ENCODE results near the gene TNFRSF13B. TPM values are rescaled to one million over a fixed set of nuclear protein-coding genes. Genes with fewer than 3 reads are reported as not detected.
"Not testable (repeated sequence)": the region's sequence is repeated elsewhere in the genome, so short reads cannot be mapped to it uniquely, and the experiment has no call there.

The TNFRSF13B gene
- total RNA-seq, 4 donors from 2014 or later: not detected

GRCh38 chr17:16975744-16976625, 4.1 kb upstream of the TNFRSF13B start:
- Histone ChIP-seq H3K36me3 (no peaks in the 10 kb centered on the region), H3K27ac (no peak overlapping the region), H3K9me3 (no peaks in the 10 kb centered on the region), H3K4me1 (no peaks in the 10 kb centered on the region), H3K27me3 (no peaks in the 10 kb centered on the region), H3K4me3 (no peak overlapping the region)
- TF ChIP-seq, protein P1, sequence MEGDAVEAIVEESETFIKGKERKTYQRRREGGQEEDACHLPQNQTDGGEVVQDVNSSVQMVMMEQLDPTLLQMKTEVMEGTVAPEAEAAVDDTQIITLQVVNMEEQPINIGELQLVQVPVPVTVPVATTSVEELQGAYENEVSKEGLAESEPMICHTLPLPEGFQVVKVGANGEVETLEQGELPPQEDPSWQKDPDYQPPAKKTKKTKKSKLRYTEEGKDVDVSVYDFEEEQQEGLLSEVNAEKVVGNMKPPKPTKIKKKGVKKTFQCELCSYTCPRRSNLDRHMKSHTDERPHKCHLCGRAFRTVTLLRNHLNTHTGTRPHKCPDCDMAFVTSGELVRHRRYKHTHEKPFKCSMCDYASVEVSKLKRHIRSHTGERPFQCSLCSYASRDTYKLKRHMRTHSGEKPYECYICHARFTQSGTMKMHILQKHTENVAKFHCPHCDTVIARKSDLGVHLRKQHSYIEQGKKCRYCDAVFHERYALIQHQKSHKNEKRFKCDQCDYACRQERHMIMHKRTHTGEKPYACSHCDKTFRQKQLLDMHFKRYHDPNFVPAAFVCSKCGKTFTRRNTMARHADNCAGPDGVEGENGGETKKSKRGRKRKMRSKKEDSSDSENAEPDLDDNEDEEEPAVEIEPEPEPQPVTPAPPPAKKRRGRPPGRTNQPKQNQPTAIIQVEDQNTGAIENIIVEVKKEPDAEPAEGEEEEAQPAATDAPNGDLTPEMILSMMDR (IDR thresholded peaks at IDR 0.05): no peak
- TF ChIP-seq POLR2A (IDR thresholded peaks at IDR 0.05): no peak
- intact Hi-C loops (cut with DNase I; ENCODE audit: low total_unique reads): no loop called here
- no peak for DNase-seq

DNA sequence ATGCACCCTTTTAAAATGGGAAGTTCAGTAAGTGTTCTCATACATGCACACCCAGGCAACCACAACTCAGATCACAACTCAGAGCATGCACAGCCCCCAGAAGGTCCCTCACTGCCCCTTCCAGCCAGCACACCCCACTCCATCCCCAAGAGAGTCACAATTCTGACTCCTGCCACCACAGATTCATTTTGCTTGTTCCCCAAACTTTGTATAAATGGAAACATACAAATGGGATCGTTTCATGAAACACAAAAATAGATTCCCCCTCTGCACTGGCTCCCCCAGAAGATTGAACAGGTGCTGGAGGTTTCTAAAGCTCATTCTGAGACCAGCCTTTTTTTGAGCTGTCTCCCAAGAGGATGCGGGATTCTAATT, 3.3 kb upstream of the TNFRSF13B start:
- H3K27me3 ChIP-seq: no peaks in the 10 kb centered on the region
- H3K4me1 ChIP-seq: no peaks in the 10 kb centered on the region
- DNase-seq: no peak
- H3K27ac ChIP-seq: no peak overlapping the region
- TF ChIP-seq, protein P1 (IDR thresholded peaks at IDR 0.05): no peak
- H3K36me3 ChIP-seq: no peaks in the 10 kb centered on the region
- intact Hi-C loops (cut with DNase I; ENCODE audit: low total_unique reads): no loop called here
- no peaks in the 10 kb centered on the region for H3K9me3 ChIP-seq
- H3K4me3 ChIP-seq: no peak overlapping the region

GRCh38 chr17:16974569-16975276, 2.8 kb upstream of the TNFRSF13B start:
- no peak for DNase-seq
- Histone ChIP-seq H3K27ac (no peak overlapping the region), H3K4me3 (no peak overlapping the region), H3K27me3 (no peaks in the 10 kb centered on the region), H3K4me1 (no peaks in the 10 kb centered on the region), H3K36me3 (no peaks in the 10 kb centered on the region), H3K9me3 (no peaks in the 10 kb centered on the region)
- intact Hi-C loops (cut with DNase I; ENCODE audit: low total_unique reads): no loop called here
- no peak for TF ChIP-seq POLR2A (IDR thresholded peaks at IDR 0.05)
- TF ChIP-seq, protein P1 (IDR thresholded peaks at IDR 0.05): no peak

DNA sequence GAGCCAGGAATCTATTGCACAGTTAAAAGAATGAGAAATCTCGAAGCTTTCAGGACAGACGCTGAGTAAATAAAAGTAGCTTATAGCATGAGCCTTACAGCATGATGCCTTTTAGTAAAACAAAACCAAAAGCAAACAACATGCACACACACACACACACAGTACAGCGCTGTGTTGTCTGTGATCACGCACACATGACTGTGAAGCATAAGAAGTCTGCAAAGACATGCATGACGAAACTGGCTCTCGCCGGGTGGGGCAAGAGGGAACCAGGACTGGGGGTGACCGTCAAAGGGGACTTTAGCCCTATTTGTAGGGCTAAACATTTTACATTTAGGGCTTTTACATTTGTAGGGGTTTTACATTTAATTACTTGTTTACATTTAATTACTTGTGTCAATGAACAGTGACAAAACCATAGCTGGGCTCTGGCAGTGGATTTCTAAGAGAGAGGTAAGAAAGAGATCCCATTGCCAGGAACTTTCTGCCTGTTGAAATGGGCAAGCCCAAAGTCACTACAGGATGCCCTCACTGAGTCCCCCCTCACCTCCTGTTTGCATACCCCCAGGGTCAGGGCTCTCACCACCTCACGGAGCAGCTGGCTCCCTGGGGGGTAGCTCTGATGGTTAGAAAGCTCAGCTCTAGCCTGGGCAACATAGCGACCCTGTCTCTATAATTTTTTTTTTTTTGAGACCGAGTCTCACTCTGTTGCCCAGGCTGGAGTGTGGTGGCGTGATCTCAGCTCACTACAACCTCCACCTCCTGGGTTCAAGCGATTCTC, 2.0 kb upstream of the TNFRSF13B start:
- TF ChIP-seq, protein P1 (IDR thresholded peaks at IDR 0.05): no peak
- no peak for TF ChIP-seq POLR2A (IDR thresholded peaks at IDR 0.05)
- intact Hi-C loops (cut with DNase I; ENCODE audit: low total_unique reads): no loop called here
- Histone ChIP-seq H3K27me3 (no peaks in the 10 kb centered on the region), H3K4me1 (no peaks in the 10 kb centered on the region), H3K36me3 (no peaks in the 10 kb centered on the region), H3K9me3 (no peaks in the 10 kb centered on the region), H3K27ac (no peak overlapping the region), H3K4me3 (no peak overlapping the region)
- no peak for DNase-seq

- H3K27me3 ChIP-seq; H3K4me1 ChIP-seq; H3K9me3 ChIP-seq; H3K27ac ChIP-seq; intact Hi-C loops (cut with DNase I; ENCODE audit: low total_unique reads); DNase-seq; H3K36me3 ChIP-seq; H3K4me3 ChIP-seq: not testable (repeated sequence)
Measured at GRCh38 chr17:16973043-16973442, 1.1 kb upstream of the TNFRSF13B start.

Measured in uterus (tissue), 4 donors.